ENCODE data around the gene SPRYD4.

SPRYD4 gene

DNA sequence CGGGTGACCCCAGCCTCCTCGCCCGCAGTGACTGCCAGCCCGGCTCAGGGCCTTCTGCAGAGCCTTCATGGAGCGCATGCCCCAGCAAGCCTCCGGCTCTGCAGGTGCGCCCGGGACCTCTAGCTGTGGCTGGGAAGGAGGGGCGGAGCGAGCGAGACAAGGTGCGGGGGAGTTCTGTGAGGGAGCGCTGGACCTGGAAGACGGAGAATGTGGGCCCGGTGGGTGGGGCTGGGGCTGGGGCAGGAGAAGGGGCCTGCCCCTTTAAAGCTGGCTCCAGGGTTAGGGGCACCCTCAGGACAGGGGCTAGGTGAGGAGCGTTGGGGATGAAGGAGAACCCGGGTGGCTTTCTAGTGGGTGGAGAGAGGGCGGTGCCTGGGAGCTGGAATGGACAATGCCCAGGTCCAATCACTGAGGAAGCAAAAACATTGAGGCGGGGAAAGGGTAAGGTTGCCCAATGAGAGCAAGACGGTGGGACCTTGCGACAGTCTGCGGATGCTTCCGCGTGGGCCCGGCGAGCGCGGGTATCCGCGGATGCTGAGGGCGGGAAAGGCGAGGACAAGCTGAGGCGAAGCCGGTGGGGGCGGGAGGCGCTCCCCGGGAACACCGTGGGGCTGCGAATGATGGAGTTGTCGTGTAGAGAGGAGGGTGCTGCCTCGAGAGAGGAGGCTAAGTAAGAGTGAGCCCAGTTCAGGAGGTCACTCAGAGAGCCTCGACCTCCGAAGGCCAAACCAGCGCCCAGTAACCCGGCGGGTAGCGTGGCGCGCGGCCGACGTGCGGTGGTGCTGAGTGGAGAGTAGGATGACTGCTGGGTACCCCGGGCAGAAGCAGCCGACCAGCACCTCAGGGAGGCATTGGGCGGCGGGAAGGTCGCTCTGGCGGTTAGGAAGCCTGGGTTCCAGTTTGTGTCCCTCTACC, 19.9 kb downstream of the SPRYD4 start, which contains the start of gene GLS2:
Gene GLS2, minus strand, starts transcription at position 121 of the 915 bp plus-strand sequence. Its CDS starts 43 bp downstream, at position 78.
- POLR2A ChIA-PET: interaction anchor here (0.6 to 1.2 kb wide), 10 partner anchors 9 to 267 kb away, joined by 3 to 11 read pairs (median 4); partner anchors contain the start of genes CNPY2, RBMS2, RNF41 and SPRYD4
- H3K4me3 ChIP-seq (ENCODE audit: low read depth, low read length): peak within 1 kb of the TSS; percentile 56
- H3K4me1 ChIP-seq (ENCODE audit: control insufficient read depth, insufficient read depth, low read length): no peaks in the 10 kb centered on the region
- CTCF ChIA-PET: interaction anchor here (0.6 to 1.0 kb wide), 7 partner anchors 8 to 298 kb away, joined by 3 to 4 read pairs (median 3); partner anchors contain the start of gene SMARCC2
- H3K36me3 ChIP-seq (ENCODE audit: control insufficient read depth in 2 of 2, insufficient read depth in 1 of 2, low read length in 2 of 2): no peaks in the 10 kb centered on the region
- H3K9me3 ChIP-seq (ENCODE audit: control insufficient read depth, insufficient read depth, low read depth, low read length): no peaks in the 10 kb centered on the region
- H3K27ac ChIP-seq (ENCODE audit: extremely low read depth, low read depth, low read length): peak within 1 kb of the TSS; percentile 60; the same call in 1 of the 2 replicates
- TF ChIP-seq ZNF501 (tag by site-specific recombination; IDR thresholded peaks at IDR 0.05) (peak; percentile 0), ZNF548 (tag by site-specific recombination; IDR thresholded peaks at IDR 0.05) (no peak), GLIS1 (tag by site-specific recombination; IDR thresholded peaks at IDR 0.05) (peak; percentile 61), ZFHX2 (tag by site-specific recombination; conservative IDR thresholded peaks at IDR 0.05) (peak; percentile 78), SETDB1 (IDR thresholded peaks at IDR 0.05; ENCODE audit: insufficient read length, low read length) (peak; percentile 84), ZNF132 (tag by site-specific recombination; IDR thresholded peaks at IDR 0.05; ENCODE audit: borderline replicate concordance) (no peak), ZNF747 (tag by site-specific recombination; IDR thresholded peaks at IDR 0.05) (no peak), HOXA7 (CRISPR knock-in tag; IDR thresholded peaks at IDR 0.05; ENCODE audit: borderline replicate concordance) (no peak), ZNF223 (tag by site-specific recombination; IDR thresholded peaks at IDR 0.05) (no peak), SCRT2 (tag by site-specific recombination; IDR thresholded peaks at IDR 0.05) (no peak), ZNF514 (tag by site-specific recombination; IDR thresholded peaks at IDR 0.05) (no peak), ZNF76 (tag by site-specific recombination; IDR thresholded peaks at IDR 0.05; ENCODE audit: borderline replicate concordance, low read depth) (peak; percentile 42; the same call in 1 of the 2 replicates), ZNF155 (tag by site-specific recombination; IDR thresholded peaks at IDR 0.05) (no peak), ZNF626 (tag by site-specific recombination; IDR thresholded peaks at IDR 0.05) (no peak), ZNF138 (tag by site-specific recombination; IDR thresholded peaks at IDR 0.05; ENCODE audit: borderline replicate concordance) (no peak), ZNF335 (tag by site-specific recombination; conservative IDR thresholded peaks at IDR 0.05) (peak; percentile 80), WT1 (tag by site-specific recombination; IDR thresholded peaks at IDR 0.05) (no peak), YY2 (tag by site-specific recombination; IDR thresholded peaks at IDR 0.05) (no peak), ZNF843 (tag by site-specific recombination; IDR thresholded peaks at IDR 0.05) (no peak), ZNF629 (tag by site-specific recombination; IDR thresholded peaks at IDR 0.05) (no peak), ZBTB20 (tag by site-specific recombination; IDR thresholded peaks at IDR 0.05) (peak; percentile 81), ZFP3 (tag by site-specific recombination; IDR thresholded peaks at IDR 0.05; ENCODE audit: low read depth) (no peak), ZNF202 (tag by site-specific recombination; IDR thresholded peaks at IDR 0.05; ENCODE audit: borderline replicate concordance) (0 out of 2 replicates have a peak, but pooled peaks have one; percentile 83), PRDM1 (tag by site-specific recombination; IDR thresholded peaks at IDR 0.05) (no peak)
- TF ChIP-seq, protein P1, sequence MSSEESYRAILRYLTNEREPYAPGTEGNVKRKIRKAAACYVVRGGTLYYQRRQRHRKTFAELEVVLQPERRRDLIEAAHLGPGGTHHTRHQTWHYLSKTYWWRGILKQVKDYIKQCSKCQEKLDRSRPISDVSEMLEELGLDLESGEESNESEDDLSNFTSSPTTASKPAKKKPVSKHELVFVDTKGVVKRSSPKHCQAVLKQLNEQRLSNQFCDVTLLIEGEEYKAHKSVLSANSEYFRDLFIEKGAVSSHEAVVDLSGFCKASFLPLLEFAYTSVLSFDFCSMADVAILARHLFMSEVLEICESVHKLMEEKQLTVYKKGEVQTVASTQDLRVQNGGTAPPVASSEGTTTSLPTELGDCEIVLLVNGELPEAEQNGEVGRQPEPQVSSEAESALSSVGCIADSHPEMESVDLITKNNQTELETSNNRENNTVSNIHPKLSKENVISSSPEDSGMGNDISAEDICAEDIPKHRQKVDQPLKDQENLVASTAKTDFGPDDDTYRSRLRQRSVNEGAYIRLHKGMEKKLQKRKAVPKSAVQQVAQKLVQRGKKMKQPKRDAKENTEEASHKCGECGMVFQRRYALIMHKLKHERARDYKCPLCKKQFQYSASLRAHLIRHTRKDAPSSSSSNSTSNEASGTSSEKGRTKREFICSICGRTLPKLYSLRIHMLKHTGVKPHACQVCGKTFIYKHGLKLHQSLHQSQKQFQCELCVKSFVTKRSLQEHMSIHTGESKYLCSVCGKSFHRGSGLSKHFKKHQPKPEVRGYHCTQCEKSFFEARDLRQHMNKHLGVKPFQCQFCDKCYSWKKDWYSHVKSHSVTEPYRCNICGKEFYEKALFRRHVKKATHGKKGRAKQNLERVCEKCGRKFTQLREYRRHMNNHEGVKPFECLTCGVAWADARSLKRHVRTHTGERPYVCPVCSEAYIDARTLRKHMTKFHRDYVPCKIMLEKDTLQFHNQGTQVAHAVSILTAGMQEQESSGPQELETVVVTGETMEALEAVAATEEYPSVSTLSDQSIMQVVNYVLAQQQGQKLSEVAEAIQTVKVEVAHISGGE (tag by site-specific recombination; conservative IDR thresholded peaks at IDR 0.05; ENCODE audit: low read depth): no peak
- TF ChIP-seq, protein P2, sequence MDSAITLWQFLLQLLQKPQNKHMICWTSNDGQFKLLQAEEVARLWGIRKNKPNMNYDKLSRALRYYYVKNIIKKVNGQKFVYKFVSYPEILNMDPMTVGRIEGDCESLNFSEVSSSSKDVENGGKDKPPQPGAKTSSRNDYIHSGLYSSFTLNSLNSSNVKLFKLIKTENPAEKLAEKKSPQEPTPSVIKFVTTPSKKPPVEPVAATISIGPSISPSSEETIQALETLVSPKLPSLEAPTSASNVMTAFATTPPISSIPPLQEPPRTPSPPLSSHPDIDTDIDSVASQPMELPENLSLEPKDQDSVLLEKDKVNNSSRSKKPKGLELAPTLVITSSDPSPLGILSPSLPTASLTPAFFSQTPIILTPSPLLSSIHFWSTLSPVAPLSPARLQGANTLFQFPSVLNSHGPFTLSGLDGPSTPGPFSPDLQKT (IDR thresholded peaks at IDR 0.05; ENCODE audit: borderline replicate concordance, low read depth, low read length): no peak
- TF ChIP-seq, protein P3, sequence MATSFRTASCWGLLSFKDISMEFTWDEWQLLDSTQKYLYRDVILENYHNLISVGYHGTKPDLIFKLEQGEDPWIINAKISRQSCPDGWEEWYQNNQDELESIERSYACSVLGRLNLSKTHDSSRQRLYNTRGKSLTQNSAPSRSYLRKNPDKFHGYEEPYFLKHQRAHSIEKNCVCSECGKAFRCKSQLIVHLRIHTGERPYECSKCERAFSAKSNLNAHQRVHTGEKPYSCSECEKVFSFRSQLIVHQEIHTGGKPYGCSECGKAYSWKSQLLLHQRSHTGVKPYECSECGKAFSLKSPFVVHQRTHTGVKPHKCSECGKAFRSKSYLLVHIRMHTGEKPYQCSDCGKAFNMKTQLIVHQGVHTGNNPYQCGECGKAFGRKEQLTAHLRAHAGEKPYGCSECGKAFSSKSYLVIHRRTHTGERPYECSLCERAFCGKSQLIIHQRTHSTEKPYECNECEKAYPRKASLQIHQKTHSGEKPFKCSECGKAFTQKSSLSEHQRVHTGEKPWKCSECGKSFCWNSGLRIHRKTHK (tag by site-specific recombination; IDR thresholded peaks at IDR 0.05): no peak
- TF ChIP-seq, protein P4, sequence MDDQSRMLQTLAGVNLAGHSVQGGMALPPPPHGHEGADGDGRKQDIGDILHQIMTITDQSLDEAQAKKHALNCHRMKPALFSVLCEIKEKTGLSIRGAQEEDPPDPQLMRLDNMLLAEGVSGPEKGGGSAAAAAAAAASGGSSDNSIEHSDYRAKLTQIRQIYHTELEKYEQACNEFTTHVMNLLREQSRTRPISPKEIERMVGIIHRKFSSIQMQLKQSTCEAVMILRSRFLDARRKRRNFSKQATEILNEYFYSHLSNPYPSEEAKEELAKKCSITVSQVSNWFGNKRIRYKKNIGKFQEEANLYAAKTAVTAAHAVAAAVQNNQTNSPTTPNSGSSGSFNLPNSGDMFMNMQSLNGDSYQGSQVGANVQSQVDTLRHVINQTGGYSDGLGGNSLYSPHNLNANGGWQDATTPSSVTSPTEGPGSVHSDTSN (CRISPR knock-in tag; IDR thresholded peaks at IDR 0.05): 0 out of 2 replicates have a peak, but pooled peaks have one; percentile 55
- TF ChIP-seq, protein P5, sequence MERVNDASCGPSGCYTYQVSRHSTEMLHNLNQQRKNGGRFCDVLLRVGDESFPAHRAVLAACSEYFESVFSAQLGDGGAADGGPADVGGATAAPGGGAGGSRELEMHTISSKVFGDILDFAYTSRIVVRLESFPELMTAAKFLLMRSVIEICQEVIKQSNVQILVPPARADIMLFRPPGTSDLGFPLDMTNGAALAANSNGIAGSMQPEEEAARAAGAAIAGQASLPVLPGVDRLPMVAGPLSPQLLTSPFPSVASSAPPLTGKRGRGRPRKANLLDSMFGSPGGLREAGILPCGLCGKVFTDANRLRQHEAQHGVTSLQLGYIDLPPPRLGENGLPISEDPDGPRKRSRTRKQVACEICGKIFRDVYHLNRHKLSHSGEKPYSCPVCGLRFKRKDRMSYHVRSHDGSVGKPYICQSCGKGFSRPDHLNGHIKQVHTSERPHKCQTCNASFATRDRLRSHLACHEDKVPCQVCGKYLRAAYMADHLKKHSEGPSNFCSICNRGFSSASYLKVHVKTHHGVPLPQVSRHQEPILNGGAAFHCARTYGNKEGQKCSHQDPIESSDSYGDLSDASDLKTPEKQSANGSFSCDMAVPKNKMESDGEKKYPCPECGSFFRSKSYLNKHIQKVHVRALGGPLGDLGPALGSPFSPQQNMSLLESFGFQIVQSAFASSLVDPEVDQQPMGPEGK (tag by site-specific recombination; IDR thresholded peaks at IDR 0.05): peak; percentile 60

Measured in HEK293 (cell line).